ENCODE data around the gene GNPTG. TPM values are rescaled to one million over a fixed set of nuclear protein-coding genes. Genes with fewer than 3 reads are reported as not detected.

Gene GNPTG
- total RNA-seq, 4 donors from 2014 or later, result 51.1 to 117 (median 71.6) TPM

GRCh38 chr16:1308977-1309885 lies 42.5 kb upstream of the GNPTG start, which contains the start of gene UBE2I:
UBE2I (plus strand) TSS chr16:1309636; CDS start chr16:1314031, 4,395 bp downstream.
- Histone ChIP-seq H3K27ac (peak within 1 kb of the TSS; percentile 95 to 100 (median 98)), H3K36me3 (peaks cover 0 to 10% (median 0%) of the 10 kb centered on the region in 3 donors), H3K9me3 (no peaks in the 10 kb centered on the region), H3K4me1 (peaks cover 5 to 48% (median 27%) of the 10 kb centered on the region in 4 donors), H3K27me3 (no peaks in the 10 kb centered on the region), H3K4me3 (peak within 1 kb of the TSS; percentile 46 to 78 (median 66))
- peak; percentile 94 to 97 for DNase-seq (ENCODE audit: low spot score in 2 of 2)
- TF ChIP-seq EP300 (IDR thresholded peaks at IDR 0.05), result peak; percentile 21 to 71
- TF ChIP-seq POLR2A (IDR thresholded peaks at IDR 0.05), result peak; percentile 34 to 65
- TF ChIP-seq CTCF (IDR thresholded peaks at IDR 0.05), result peak in 1 of 5 experiments; percentile 25
- WGBS, 2 donors, result 0% methylated on average over 27 to 51 of the region's 117 CpGs

- Histone ChIP-seq H3K4me3 (peak overlapping the region; percentile 44 to 78 (median 65)), H3K36me3 (peaks cover 0 to 19% (median 0%) of the 10 kb centered on the region in 3 donors), H3K27ac (peak overlapping the region in 3 of 4 donors; percentile 69 to 100 (median 79)), H3K9me3 (no peaks in the 10 kb centered on the region), H3K4me1 (peaks cover 5 to 57% (median 27%) of the 10 kb centered on the region in 4 donors), H3K27me3 (no peaks in the 10 kb centered on the region)
- 1% methylated on average over 33 to 50 of the region's 77 CpGs for WGBS, 2 donors
- DNase-seq (ENCODE audit: low spot score in 2 of 2), result peak; percentile 45 to 46
- TF ChIP-seq CTCF (IDR thresholded peaks at IDR 0.05) (no peak), POLR2A (IDR thresholded peaks at IDR 0.05) (no peak), EP300 (IDR thresholded peaks at IDR 0.05) (no peak)
Observed at GRCh38 chr16:1309888-1310831, 41.6 kb upstream of the GNPTG start.

GRCh38 chr16:1310832-1311200 lies 40.9 kb upstream of the GNPTG start:
- H3K4me1 ChIP-seq, result peaks cover 5 to 58% (median 27%) of the 10 kb centered on the region in 4 donors
- TF ChIP-seq POLR2A (IDR thresholded peaks at IDR 0.05) (no peak), EP300 (IDR thresholded peaks at IDR 0.05) (no peak), CTCF (IDR thresholded peaks at IDR 0.05) (no peak)
- H3K4me3 ChIP-seq, result peak overlapping the region; percentile 44 to 78 (median 65)
- 2 to 4% methylated on average over 14 of the region's 14 CpGs for WGBS, 2 donors
- DNase-seq (ENCODE audit: low spot score in 2 of 2), result no peak
- no peaks in the 10 kb centered on the region for H3K27me3 ChIP-seq
- H3K9me3 ChIP-seq, result no peaks in the 10 kb centered on the region
- H3K36me3 ChIP-seq, result peaks cover 0 to 26% (median 2%) of the 10 kb centered on the region in 3 donors
- H3K27ac ChIP-seq, result peak overlapping the region in 3 of 4 donors; percentile 69 to 100 (median 79)

- no peak for DNase-seq (ENCODE audit: low spot score in 2 of 2)
- WGBS, 2 donors, result 8 to 21% methylated on average over 8 to 13 of the region's 13 CpGs
- H3K27ac ChIP-seq, result peak overlapping the region in 1 of 4 donors; percentile 100
- peak overlapping the region; percentile 44 to 78 (median 65) for H3K4me3 ChIP-seq
- no peaks in the 10 kb centered on the region for H3K27me3 ChIP-seq
- H3K9me3 ChIP-seq, result no peaks in the 10 kb centered on the region
- peaks cover 0 to 31% (median 6%) of the 10 kb centered on the region in 3 donors for H3K36me3 ChIP-seq
- peaks cover 5 to 58% (median 27%) of the 10 kb centered on the region in 4 donors for H3K4me1 ChIP-seq
- no peak for TF ChIP-seq CTCF (IDR thresholded peaks at IDR 0.05)
- no peak for TF ChIP-seq POLR2A (IDR thresholded peaks at IDR 0.05)
- TF ChIP-seq EP300 (IDR thresholded peaks at IDR 0.05), result no peak
Observed at GRCh38 chr16:1311212-1311737, 40.5 kb upstream of the GNPTG start.
